PC-3 (cell line): Measurements from ENCODE around the gene DBH.

Experiments
- CTCF ChIP-seq: fragments of 300-600 bp; sonication (generic); conservative IDR thresholded peaks from 2 replicates; pipeline ENCODE4 v1.5.1; 2017; ENCODE audit warnings: antibody characterized with exemption, low read depth, mild to moderate bottlenecking, low read length
- EZH2 ChIP-seq: fragments of 300-600 bp; sonication (generic); IDR thresholded peaks from one replicate; pipeline ENCODE4 v1.6.1; 2017; ENCODE audit warnings: antibody characterized with exemption, mild to moderate bottlenecking, low read length; ENCODE audit not compliant: unreplicated experiment

- TF ChIP-seq CTCF = no peak
- no peak for TF ChIP-seq EZH2
Measured at GRCh38 chr9:133640580-133641395, 4.6 kb downstream of the DBH start.
